ENCODE data around the gene SLC12A5. TPM values are rescaled to one million over a fixed set of nuclear protein-coding genes. Genes with fewer than 3 reads are reported as not detected.

SLC12A5 gene
- total and polyA plus RNA-seq, 9 of the 15 experiments (the other 6 are each of a cell fraction or from before 2014, with no cell fraction given): 0.36 to 7.5 (median 2.1) TPM

GRCh38 chr20:45998337-45998736, 30.7 kb upstream of the SLC12A5 start:
- ATAC-seq (no peak), DNase-seq (ENCODE audit: extremely low read depth in 1 of 4, low spot score in 3 of 4) (no peak), FAIRE-seq (no peak)
- no peaks in the 10 kb centered on the region for H3K9me3 ChIP-seq (replicated peaks; ENCODE audit: control insufficient read depth, insufficient read depth, low read depth, low read length)
- H3K9me1 ChIP-seq (ENCODE audit: control insufficient read depth, insufficient read depth, low read length): no peaks in the 10 kb centered on the region
- H3K27ac ChIP-seq (ENCODE audit: extremely low read depth, low read depth, low read length): no peak overlapping the region
- H4K20me1 ChIP-seq (replicated peaks; ENCODE audit: control insufficient read depth, insufficient read depth, low read length): peaks cover 4% of the 10 kb centered on the region; the same call in 1 of the 2 replicates
- no peaks in the 10 kb centered on the region for H3K79me2 ChIP-seq (ENCODE audit: control insufficient read depth, insufficient read depth, low read length)
- H3K4me2 ChIP-seq (ENCODE audit: insufficient read depth, low read length): no peak overlapping the region
- H3K9ac ChIP-seq (ENCODE audit: insufficient read depth in 1 of 2, low read depth in 2 of 2, low read length in 2 of 2): no peak overlapping the region
- peaks cover 0 to 2% of the 10 kb centered on the region in 2 experiments; a peak in 1 of 5 replicates for H3K4me1 ChIP-seq (replicated peaks in 1 of 2; ENCODE audit: control insufficient read depth in 2 of 2, insufficient read depth in 2 of 2, low read length in 2 of 2)
- in situ Hi-C loops (cut with MboI) (no loop called here), intact Hi-C loops (cut with micrococcal nuclease) (no loop called here)
- BruUV-seq (replicated peaks): no TSS peak
- ChIA-PET CTCF (ENCODE audit: low intra/inter-chr PET ratio) (no interaction called here), POLR2A (no interaction called here)
- 0% methylated on average over 2 of the region's 2 CpGs for WGBS (ENCODE audit: insufficient coverage, low coverage, missing lambda C conversion rate)
- TF ChIP-seq SAFB (IDR thresholded peaks at IDR 0.05; ENCODE audit: borderline replicate concordance, low read depth, low read length) (no peak), ZNF639 (CRISPR knock-in tag; conservative IDR thresholded peaks at IDR 0.05 in 1 of 2, IDR thresholded peaks at IDR 0.05 in 1 of 2) (no peak), USF2 (CRISPR knock-in tag; IDR thresholded peaks at IDR 0.05) (no peak)
- H3K27me3 ChIP-seq (ENCODE audit: control insufficient read depth in 2 of 2, insufficient read depth in 2 of 2, low read length in 2 of 2): peaks cover 34 to 44% of the 10 kb centered on the region in 2 experiments
- no peak overlapping the region for H3K4me3 ChIP-seq
- no peak overlapping the region for H2AFZ ChIP-seq (ENCODE audit: low read depth, low read length)
- H3K36me3 ChIP-seq (ENCODE audit: control insufficient read depth, insufficient read depth, low read length): no peaks in the 10 kb centered on the region

Data from K562 (cell line).